Measurements from ENCODE around the gene MYNN.

DNA sequence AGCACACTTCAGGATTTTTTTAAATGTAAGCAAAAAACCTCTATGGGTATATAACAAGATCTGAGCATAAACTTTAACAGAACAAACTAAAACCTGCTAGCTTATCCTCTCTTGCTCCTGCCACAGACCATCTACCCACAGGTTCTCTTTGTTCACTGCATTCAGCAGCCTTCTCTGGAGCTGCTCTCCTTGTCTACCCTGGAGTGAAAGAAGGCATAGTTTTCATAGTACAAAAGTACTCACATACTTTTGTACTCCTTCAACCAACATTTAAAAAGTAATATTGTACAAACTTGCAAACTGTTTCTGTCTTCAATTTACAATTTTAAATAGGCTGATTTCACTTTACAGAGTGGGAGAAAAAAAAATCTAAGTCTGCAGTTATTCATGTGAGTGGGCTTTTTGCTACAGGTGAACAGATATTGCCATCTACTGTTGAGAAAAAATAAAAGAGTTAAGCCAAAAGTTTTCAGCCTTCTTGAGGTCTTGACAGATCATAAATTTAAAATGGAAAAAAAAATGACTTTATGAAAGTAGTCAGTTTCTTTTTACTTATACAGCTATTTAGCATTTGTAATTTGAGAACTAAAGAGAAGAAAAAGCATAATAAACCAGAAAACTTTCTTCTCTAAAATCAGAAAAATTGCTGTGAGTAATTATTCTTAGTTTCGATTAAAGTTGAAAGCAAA lies 28.7 kb upstream of the MYNN start:
- TF ChIP-seq, protein P1, sequence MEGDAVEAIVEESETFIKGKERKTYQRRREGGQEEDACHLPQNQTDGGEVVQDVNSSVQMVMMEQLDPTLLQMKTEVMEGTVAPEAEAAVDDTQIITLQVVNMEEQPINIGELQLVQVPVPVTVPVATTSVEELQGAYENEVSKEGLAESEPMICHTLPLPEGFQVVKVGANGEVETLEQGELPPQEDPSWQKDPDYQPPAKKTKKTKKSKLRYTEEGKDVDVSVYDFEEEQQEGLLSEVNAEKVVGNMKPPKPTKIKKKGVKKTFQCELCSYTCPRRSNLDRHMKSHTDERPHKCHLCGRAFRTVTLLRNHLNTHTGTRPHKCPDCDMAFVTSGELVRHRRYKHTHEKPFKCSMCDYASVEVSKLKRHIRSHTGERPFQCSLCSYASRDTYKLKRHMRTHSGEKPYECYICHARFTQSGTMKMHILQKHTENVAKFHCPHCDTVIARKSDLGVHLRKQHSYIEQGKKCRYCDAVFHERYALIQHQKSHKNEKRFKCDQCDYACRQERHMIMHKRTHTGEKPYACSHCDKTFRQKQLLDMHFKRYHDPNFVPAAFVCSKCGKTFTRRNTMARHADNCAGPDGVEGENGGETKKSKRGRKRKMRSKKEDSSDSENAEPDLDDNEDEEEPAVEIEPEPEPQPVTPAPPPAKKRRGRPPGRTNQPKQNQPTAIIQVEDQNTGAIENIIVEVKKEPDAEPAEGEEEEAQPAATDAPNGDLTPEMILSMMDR (IDR thresholded peaks at IDR 0.05; ENCODE audit: low read length), result peak; percentile 72
- no peak for TF ChIP-seq EZH2 (IDR thresholded peaks at IDR 0.05; ENCODE audit: borderline replicate concordance, low read length)
